Stimulated activated naive CD8-positive, alpha-beta T cell treated with anti-CD3 and anti-CD28 coated beads, Interleukin-15, Interleukin-2, amounts not matched to agents 100 U/mL and 50 U/mL, for 24 hours (primary cell): ENCODE results near the gene CD34.
"Not testable (repeated sequence)": the region's sequence is repeated elsewhere in the genome, so short reads cannot be mapped to it uniquely, and the experiment has no call there.

Experiments used
- ATAC-seq: fragments of 150-1000 bp; cut with Tn5 transposase; one replicate; pipeline ENCODE4 v1.10.0; 2021
- DNase-seq: peaks from one replicate; pipeline ENCODE4 v3.0.0; 2021

The CD34 gene

DNA sequence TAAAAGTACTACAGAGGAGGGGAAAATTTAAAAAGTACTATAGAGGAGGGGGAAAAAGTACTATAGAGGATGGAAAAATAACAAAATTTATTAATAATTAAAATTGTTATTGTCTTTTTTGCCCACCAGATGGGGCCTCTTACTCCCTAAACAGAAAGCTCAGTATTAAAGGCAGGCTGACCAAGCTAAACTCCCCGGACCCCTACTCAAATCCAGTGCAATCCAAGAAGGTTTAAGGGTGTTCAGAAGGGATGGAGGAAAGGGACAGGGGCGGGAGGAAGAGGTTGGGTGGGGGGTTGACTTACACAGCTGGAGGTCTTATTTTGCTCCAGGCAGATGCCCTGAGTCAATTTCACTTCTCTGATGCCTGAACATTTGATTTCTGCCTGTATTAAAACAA is 13.7 kb downstream of the CD34 start:
- no peak for ATAC-seq
- no peak for DNase-seq

DNA sequence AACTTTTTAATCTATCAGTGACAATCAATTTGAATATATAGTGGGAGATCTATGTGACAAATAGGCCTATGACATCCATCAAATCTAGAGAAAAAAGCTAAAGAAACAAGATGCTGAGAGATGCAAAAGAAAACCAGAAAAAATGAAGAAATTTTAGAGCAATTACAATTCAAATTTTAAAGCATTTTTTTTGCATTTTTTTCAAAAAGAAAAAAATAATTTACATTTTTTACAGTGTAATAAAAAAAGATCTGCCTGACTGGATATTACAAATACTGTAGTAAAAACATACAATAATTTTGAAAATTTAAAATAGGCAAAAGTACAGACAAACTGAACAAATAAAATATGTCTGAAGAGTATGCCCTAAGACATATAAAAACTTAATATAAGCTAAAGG is 14.4 kb downstream of the CD34 start:
- no peak for ATAC-seq
- DNase-seq: no peak

DNA sequence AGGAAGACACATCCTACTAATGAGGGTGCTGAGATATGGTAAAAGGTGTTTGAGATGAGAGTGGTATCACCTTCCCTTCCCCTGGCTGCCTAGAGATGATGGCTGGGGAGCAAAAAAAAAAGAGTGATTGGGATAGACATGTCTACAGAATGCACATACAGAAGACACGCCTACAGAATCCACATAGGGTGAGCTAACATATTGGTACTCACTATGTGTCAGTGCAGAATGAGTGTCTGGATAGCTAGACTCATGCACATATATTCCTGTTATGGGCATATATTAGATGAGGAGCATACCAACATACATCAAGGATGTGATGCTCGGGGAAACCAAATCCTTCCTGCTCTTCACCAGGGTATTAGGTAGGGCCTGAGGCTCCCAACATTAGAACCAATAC is 16.2 kb downstream of the CD34 start:
- no peak for DNase-seq
- ATAC-seq: no peak

DNA sequence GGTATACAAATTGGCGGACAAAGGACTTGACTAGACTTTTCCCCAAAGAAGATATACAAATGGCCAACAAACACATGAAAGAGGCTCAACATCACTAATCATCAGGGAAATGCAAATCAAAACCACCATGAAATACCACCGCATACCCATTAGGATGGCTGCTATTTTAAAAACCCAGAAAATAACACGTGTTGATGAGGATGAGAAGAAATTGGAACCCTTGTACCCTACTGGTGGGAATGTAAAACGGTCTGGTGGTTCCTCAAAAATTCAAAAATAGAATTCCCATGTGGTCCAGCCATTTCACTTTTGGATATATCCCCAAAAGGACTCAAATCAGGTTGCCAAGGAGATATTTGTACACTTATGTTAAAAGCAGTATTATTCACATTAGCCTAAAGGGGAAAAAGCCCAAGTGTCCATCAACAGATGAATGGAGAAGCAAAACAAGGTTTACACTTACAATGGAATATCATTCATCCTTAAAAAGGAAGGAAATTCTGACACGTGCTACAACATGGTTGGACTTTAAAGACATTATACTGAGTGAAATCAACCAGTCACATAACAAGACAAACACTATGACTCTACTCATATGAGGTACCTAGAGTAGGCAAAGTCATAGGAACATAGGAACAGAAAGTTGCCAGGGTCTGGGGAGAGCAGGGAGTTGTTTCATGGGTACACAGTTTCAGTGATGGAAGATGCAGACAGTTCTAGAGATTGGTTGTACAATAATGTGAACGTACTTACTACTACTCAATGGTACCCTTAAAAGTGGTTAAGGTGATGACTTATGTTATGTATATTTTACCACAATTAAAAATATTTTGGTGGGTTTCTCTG is 17.0 kb downstream of the CD34 start:
- no peak for ATAC-seq
- DNase-seq: no peak

DNA sequence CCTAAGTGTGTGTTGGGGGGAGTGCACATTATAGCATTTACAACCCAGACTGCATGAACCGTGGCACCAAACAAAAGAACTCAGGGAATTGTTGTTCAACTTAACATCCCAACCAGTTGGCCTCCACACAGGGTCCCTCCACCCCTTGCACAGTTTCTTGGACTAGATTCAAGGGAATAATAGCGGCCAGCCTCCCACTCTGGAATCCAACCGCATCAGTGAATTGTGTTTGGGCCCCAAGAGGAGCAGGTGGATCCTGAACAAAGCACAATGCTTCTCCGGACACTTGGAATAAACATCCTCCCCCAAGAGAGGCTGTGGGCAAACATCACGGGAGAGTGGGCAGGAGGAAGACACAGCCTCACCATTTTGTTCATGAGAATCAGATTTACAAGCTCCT is 18.2 kb downstream of the CD34 start:
- ATAC-seq: no peak
- DNase-seq: no peak

DNA sequence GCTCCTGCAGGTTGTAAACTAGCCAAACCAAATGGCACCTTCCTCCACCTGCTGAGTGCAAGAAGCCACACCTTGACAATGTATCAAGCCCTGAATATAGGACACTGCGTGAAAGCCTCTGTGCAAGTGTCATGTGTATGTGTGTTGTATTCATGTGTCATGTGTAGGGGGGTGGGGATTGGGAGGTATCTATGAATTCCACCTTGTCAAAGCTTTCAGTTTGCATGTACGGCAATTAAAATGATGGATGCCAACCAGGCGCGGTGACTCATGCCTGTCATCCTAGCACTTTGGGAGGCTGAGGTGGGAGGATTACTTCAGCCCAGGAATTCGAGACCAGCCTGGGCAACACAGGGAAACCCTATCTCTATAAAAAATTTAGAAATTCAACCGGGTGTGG is 19.8 kb downstream of the CD34 start:
- DNase-seq: no peak
- no peak for ATAC-seq

DNA sequence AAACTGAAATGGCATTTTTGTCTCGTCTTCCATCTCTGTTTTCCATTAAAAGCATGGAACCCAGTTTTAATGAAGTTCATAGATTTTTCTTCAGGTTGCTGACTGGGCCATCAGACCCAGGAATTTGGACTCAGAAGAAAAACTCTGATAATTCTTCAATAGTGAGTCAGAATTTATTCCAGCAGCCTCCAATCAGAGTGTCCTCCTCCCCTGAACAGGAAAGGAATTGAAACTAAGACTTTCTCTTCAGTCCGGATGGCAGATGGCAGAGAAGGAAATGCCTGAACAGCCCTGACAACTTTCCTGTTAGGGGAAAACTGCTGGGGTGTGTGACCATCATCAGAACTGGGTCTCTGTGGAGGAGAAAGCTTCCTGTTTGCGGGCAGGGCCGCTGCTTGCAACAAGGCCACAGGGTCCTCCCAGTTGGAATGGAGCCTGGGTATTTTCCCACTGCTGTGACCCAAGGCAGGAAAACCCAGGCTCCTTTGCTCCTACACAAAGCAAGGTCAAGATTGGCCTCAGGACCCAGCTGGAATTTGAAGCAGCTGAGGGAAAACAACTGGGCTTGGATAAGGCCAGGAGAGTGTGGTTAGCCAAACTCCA is 20.7 kb downstream of the CD34 start:
- ATAC-seq (no peak), DNase-seq (no peak)

DNA sequence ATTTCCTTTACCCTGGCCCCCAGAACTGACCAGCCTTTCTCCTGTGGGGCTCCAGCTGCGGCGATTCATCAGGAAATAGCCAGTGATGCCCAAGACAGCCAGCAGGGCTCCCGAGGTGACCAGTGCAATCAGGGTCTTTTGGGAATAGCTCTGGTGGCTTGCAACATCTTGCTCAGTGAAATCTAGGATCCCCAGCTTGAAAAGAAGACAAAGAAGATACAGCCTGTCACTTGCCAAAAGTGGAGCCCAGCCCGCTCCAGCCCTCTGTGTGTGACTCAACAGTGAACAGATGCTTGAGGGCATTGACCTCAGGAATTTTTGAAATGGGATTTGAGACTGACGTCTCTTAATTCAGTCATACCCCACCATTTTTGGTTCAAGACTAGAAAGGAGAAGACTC is 22.3 kb downstream of the CD34 start:
- DNase-seq: no peak
- ATAC-seq: no peak

DNA sequence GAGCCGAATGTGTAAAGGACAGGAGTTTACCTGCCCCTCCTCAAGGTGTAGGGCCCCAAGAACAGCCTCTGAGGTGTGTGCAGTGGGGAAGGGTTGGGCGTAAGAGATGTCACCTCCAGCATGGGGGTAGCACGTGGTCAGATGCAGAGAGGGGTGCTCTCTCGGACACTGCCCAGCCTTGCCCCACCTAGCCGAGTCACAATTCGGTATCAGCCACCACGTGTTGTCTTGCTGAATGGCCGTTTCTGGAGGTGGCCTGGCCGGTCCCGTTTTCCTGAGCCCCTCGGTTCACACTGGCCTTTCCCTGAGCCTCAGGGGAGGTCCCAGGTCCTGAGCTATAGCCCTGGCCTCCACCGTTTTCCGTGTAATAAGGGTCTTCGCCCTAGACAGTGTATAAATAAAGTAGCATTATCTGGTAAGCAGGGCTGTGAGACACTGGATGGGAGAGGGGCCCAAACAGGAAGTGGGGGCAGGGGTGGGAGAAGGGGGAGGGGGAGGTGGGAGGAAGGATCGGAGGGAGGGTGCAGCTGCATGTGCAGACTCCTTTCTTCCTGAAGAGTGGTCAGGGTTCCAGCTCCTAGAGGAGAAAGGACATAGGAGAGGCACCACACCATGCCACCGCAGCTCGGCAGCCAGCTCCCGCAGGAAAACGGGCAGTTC is 23.3 kb downstream of the CD34 start:
- DNase-seq (no peak), ATAC-seq (no peak)

DNA sequence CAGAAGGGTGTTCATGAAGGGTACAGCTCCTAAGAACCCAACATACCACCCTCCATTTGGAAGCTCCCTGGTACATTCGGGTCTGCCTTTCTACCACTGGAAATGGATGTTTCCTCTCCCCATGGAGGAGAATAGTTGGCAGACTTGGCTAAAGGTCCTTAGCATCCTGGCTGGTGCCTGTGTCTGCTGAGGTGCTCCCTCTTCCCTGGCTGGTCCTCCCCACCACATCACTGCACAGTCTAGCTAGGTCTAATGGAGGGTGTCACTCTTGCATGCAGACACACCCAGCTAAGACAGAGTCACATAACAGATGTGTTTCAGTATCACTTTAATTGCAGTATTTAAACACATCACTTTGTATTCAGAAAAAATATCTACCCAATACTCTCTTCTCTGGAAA is 24.7 kb downstream of the CD34 start:
- DNase-seq: no peak
- no peak for ATAC-seq

DNA sequence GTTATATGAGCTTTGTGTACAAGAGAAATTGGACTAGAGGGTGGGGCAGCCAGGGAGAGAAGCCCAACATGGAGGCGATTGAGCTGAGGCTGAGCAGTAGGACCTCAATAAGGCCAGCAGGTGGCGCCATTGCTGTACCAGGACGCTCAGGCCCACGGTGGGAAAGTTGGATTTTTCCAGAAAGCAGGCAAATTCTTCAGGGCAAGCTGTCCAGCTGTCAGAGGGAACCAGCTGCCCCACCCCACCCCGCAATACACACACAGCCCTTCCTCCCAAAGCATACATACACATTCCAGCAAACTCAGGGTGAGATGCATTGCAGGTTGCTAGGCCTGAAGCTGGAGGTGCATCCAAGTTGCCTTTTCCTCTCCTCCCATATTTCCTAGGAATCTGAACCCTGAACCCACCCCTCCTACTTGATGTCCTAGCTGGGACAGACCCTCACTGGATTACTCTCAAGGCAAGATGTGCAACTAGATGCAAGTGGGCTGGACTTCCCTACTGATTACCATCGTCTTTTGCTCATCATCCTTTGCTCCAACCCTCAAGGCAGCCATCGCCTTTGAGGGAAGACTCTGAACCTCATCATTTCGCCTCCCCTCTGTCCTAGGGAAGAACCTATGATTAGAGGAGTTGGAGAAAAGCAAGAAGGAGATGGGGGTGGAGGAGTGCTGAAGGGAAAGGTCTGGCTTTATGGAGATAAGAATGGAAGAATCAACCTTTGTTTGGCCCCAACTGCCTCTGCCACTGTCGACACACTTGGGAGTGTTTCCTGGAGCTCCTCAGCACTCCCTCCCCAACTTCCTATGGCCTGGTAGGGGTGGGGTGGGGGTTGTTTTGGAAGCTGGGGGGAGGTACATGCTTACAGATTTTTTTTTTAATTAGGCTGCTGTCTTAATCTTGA is 25.5 kb downstream of the CD34 start:
- ATAC-seq (peak; percentile 84), DNase-seq (peak; percentile 80)

DNA sequence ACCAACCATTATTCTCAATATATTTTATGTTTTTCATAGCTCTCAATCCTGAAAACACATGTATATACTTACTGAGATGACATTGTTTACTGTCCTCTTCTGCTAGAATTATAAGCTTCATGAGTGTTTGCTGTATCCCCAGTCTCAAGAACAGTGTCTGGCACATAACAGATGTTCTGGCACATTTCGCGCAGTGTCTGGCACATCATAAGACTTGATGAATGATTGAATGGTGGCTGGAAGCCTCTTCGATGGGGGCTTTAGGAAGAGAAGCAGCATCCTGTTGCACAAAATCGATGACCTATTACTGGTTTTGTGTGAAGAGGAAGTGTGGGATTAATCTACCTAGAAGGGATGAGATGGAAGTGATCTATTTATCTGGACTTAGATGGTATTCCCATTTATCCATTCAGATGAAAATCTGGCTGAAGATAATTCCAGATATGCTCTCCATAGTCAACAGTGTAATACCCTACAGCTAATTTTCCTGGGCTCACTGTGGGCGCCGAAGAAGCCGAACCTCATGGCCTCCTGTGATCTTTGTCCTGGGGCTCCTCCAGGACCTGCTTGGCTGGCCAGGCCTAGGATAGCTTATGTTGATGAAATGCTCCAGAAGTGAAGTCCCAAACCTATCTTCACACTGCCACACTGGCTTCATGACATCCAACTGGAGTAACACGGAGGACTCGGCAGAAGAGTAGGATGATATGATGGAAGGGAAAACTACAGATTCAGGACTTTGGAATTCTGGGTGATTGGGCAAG is 26.5 kb downstream of the CD34 start:
- ATAC-seq: no peak
- no peak for DNase-seq

DNA sequence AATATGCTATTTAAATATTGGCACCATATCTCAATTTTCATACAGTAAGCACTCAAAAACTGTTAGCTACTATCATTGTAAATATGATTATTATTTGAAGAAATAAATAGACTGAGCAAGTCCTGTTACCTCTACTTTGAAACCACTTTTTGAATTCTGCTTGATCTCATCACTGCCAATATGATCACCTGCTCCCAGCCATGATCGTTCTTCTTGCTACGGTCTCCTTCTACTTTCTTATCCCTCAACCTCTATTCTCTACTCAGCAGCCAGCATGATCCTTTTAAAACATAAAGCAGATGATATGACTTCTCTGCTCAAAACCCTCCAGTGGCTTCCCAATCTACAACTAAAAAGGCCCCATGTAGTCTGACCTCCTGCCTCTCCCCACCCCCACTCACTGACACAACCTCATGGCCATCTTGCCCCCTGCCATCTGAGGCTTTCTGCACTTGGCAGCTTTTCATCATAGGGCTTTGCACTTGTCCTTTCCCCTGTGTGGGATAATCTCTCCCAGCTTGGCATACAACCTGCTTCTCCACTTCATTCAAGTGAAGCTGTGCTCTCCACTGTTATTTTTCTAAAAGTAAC is 27.2 kb downstream of the CD34 start:
- ATAC-seq: no peak
- no peak for DNase-seq

DNA sequence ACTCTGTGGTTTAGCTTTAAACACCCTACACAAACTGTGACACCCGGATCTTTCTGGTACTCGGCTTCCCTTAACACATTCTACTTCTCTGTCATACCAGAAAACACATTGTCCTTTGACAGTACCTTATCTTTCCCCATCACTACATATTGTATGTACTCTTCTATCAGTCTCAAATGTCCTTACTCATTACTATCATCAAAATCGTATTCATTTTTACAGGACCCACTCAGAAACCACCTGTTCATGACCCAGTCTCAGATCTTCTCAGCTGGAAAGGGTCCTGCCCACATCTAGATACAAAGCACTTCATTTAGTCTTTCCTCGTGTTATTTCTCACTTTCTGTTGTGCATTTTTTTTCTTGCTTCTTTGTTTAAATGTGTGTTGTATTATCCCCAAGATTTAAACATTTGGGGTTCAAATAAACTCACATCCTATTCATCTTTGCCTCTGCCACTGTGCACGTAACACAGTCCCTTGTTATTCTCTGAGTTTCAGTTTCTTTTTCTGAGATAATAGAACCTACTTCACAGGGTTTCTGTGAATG is 27.7 kb downstream of the CD34 start:
- DNase-seq: no peak
- peak; percentile 48 for ATAC-seq

DNA sequence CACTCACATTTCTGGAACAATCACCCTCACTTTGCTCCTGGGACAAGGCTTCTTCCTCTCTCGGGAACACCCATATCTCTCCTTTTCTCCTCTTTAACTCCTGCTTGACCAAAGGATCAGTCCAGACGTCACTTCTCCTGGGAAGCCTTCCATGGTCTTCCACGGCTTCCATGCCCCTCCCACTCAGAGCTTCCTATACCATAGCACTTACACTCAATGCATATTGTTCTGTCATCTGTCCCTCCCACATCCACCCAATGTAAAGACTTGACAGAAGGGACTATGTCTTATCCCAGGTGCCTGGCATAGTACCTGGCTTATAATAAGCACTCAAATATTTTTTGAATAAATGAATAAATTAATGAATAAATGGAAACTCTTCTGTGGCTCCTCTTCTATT is 28.2 kb downstream of the CD34 start:
- DNase-seq (no peak), ATAC-seq (no peak)

DNA sequence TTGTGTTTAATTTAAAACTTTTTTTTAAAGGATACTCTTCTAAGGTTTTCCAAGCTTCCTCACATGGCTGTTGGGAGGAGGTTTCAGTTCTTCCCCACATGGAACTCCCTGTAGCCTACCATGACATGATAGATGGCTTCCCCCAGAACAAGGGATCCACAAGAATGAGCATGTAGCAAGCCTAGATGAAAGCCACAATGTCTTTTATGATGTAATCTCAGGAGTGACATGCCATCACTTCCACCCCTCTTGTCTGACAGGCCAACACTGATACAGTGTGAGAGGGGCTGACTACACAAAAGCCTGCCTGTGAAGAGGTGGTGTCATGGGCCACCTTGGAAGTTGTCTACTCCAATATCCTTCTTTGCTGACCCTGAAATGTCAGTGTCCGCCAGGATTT is 32.0 kb downstream of the CD34 start:
- ATAC-seq: no peak
- DNase-seq: no peak

DNA sequence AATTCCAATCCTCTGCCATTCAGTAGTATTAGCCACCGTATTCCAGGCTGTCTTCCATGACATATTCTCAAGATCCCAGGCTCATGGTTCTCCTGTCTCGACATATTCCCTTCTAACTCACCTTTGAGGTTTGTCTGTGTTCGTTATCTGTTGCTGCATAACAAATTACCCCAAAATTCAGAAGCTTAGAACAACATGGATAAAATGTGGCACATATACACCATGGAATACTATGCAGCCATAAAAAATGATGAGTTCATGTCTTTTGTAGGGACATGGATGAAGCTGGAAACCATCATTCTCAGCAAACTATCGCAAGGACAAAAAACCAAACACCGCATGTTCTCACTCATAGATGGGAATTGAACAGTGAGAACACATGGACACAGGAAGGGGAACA is 33.0 kb downstream of the CD34 start:
- not testable (repeated sequence) for DNase-seq, ATAC-seq

DNA sequence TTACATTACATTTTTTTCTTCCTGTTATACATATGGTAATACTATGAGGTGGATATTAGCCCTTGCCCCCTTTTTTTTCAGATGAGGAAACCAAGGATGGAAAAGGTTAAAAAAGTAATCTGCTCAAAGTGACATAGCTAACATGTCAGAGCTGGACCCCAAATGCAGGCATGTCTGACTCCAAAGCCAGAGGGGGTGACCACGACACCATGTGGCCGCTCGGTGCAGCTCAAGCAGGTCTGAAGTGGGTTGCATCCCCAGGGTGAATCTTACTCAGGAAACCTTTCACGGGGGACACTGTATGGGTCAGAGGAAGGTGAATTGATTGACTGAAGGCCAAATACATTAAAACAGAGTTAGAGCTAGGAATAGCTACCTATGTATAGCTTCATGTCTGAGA is 34.8 kb downstream of the CD34 start:
- ATAC-seq: no peak

DNA sequence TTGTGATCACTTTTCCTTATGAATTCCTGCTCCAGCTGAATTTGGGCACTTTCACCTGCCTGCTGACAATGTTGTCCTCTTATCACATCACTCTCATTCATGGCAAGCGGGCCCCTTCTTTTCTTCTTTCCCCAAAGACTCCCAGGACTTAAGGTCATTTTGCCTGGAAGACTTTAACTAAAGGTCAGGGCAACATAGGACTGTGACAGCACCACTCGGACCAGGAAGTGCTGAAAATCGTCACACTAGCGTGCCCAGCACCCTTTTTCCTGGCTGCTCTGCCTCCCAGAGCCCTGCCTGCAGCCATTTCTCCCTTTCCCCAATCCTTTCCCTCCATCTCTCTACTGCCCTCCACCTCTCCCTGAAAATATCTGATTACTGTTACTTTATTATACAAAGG is 35.4 kb downstream of the CD34 start:
- no peak for ATAC-seq

More for the DNA sequence above, 34.8 kb downstream of the CD34 start:
- no peak for DNase-seq

DNA sequence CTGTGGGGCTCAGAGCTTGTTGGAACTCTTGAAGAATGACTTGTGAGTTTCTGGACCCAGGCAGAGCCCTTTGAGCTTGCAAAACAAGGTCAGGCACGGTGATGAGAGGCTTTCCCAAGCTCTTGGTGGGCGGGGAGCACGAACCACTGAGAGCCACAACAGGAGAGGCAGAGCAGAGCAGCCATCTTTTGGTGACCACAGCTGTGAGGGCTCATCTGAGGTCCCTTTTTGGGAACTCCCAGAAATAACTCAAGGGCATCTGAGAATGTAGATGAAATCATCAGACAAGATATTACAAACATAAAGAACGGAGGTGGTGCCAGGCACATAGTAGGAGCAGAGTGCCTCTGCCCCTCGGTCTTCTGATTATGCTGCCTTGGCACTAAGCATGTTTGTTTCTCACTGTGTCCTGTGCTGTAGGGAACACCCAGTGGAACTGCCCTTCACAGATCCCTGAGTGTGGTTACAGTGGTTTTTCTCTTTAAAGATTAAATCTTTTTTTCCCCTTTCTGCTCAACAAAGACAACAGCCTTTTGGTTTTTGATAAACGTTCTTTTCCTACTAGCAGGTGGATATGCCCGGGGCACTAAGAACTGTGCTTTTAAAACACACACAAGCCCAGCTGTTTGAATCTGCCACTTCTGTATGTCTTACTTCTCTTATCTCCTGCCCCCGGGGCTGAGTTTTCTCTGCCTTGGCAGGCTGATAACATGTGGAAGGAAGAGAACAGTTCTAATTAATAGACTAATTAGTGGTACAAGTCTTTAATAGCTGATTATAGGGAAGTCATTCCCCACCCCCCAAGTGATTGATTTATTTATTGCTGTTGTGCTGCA is 37.7 kb downstream of the CD34 start:
- DNase-seq: peak; percentile 61
- peak; percentile 63 for ATAC-seq

More for the DNA sequence above, 35.4 kb downstream of the CD34 start:
- no peak for DNase-seq
